ENCODE results near the gene ANP32A.
"Not testable (repeated sequence)": the region's sequence is repeated elsewhere in the genome, so short reads cannot be mapped to it uniquely, and the experiment has no call there.

The ANP32A gene

GRCh38 chr15:68820295-68821189 lies at the start of gene ANP32A:
Gene ANP32A (minus strand): TSS chr15:68820895. CDS start chr15:68820751, 144 bp downstream.
- DNase-seq = peak; percentile 100

- DNase-seq = no peak
These were observed 47.6 kb upstream of the ANP32A start for GRCh38 chr15:68868296-68868695.

- no peak for DNase-seq
These were observed 41.7 kb upstream of the ANP32A start for GRCh38 chr15:68862415-68862814.

DNA sequence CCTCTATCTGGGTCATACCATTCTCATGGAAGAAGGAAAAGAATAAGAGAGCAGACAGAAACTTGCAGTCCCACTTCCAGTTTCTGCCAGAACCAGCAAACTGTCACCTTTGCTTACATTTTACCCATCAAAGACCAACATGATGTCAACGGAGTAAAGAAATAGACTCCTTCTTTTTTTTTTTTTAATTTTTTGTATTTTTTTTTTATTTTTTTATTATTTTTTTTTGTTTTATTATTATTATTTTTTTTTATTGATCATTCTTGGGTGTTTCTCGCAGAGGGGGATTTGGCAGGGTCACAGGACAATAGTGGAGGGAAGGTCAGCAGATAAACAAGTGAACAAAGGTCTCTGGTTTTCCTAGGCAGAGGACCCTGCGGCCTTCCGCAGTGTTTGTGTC lies 38.0 kb upstream of the ANP32A start:
- DNase-seq = not testable (repeated sequence)

DNA sequence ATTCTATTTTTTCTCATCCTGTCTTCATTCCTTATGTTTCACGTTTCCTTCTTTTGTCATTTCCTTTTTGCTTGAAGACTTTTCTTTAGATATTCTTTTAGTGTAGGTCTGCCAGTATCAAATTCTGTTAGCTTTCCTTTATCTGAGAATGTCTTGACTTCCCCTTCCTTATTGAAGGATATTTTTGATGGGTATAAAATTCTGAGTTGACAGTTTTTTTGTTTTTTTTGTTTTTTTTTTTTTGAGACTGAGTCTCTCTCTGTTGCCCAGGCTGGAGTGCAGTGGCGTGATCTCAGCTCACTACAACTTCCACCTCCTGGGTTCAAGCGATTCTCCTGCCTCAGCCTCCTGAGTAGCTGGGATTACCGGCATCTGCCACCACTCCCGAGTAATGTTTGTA lies 36.7 kb upstream of the ANP32A start:
- DNase-seq = not testable (repeated sequence)

GRCh38 chr15:68852461-68852860 lies 31.8 kb upstream of the ANP32A start:
- DNase-seq = no peak

- no peak for DNase-seq
These were observed 31.3 kb upstream of the ANP32A start for GRCh38 chr15:68851971-68852370.

DNA sequence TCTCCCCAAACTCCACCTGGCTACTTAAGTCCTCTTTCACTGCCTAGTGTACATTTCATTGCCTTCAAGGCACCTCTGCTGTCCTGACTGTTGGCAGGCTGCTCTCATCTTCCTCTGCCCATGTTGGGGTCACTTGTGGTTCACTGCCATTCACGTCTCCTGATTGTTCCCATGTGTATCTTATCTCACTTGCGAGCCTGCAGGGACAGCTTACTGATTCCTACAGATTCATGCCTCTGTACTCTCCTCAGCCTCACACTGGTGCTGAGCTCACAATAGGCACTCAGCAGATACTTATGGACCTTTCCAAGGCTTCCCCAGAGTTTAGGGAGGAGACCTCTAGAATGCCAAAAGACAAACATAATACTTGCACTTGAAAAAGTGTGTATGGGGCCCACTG lies 28.8 kb upstream of the ANP32A start:
- DNase-seq = no peak

GRCh38 chr15:68846851-68847439 lies 26.2 kb upstream of the ANP32A start:
- DNase-seq = no peak

GRCh38 chr15:68844856-68845550 lies 24.3 kb upstream of the ANP32A start:
- no peak for DNase-seq

DNA sequence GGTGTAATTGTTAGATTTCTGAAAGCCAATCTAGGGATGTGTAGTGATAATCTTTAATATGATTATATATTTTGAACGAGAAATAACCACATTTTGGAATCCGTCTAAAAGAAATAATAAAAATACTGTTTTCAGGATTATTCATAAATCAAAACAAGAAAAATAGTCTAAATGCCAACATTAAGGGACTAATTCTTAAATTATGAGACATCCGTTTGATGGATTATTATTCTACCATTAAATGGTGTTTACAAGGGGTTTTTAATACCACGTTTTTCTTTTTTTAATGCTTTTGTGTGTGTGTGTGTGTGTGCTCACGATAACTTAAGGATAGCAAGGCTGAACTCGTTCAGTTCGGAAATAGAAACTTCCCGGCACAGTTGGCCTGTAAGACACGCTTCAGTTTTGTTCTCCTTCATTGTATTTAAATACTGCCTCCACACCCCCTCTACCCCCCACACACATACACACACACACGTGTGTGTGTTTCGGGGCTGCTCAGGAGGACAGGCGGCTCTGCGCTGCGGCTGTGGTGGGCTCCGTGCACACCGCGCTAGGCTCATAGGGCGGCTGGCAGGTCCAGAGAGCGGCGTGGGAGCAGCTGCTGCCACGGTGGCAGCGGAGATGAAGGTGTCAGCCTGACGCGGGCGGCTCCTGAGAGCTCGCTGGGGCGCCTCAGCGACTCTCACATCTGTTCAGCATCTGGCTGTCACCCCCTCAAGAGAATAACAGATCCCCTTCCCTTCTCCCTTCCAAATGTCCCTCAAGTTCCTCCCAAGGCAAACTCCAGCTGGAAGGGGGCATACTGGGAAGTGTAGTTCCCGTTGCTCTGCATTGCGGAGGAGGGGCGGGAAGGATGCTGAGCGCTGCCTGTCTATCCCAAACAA lies 23.0 kb upstream of the ANP32A start:
- peak; percentile 68 for DNase-seq

GRCh38 chr15:68842958-68843357 lies 22.3 kb upstream of the ANP32A start:
- DNase-seq = no peak

DNA sequence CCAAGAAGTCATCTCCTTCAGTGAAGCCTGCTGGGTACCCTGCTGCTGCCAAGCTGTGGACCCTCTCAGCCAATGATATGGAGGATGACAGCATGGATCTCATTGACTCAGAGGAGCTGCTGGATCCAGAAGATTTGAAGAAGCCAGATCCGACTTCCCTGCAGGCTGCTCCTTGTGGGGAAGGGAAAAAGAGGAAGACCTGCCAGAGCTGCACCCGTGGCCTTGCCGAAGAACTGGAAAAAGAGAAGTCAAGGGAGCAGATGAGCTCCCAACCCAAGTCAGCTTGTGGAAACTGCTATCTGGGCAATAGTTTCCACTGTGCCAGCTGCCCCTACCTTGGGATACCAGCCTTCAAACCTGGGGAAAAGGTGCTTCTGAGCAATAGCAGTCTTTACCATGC lies 13.7 kb upstream of the ANP32A start:
- DNase-seq = no peak

DNA sequence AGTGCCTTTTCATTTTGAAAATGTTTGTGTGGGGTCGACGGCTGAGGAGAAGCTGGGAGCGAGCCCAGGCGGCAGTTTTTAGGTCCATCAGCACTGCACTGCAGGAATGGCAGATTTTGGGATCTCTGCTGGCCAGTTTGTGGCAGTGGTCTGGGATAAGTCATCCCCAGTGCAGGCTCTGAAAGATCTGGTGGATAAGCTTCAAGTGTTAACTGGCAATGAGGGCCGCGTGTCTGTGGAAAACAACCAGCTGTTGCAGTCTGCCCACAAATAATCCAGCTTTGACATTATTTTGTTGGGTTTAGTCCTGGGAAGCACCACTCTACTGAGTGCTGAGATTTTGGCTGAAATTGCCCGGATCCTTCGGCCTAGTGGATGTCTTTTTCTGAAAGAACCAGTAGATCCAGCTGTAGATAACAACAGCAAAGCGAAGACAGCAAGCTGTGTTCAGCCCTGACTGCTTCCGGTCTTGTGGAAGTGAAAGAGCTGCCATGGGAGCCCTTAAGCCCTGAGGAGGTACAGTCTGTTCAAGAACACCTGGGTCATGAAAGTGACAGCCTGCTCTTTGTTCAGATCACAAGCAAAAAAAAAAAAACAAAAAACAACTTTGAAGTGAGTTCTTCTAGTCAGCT lies 13.1 kb upstream of the ANP32A start:
- DNase-seq = no peak

DNA sequence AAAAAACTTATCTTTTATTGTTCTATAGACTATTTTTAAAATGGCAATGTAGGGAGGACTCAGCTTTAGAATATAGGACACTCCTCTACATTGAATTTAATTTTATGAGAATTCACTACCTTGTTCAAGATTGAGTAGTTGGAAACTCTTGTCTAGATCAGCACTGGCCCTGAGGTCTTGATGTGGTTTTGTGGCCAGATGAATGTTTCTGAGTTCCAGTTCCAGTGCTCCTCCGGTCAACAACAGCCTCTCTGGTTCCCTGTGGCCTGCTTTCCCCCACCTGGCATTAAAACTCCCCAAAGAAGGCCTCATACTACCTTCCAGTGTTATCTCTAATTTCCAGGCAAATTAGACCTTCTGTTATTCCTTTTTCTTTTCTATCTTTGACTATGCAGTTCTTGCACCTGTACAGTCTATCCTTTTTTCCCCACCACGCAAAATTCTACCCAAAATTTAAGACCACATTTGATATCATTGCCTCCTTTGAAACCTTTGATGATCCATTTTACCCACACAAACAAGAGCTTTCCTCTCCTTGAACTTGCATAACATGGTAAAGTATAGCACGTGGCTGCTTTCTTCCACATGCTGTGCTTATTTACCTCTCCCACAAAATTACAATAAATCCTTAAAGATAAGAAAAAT lies 9.6 kb upstream of the ANP32A start:
- no peak for DNase-seq

GRCh38 chr15:68829068-68829467 lies 8.4 kb upstream of the ANP32A start:
- no peak for DNase-seq

GRCh38 chr15:68823561-68823960 lies 2.9 kb upstream of the ANP32A start:
- DNase-seq = no peak

- DNase-seq = no peak
These were observed 2.1 kb upstream of the ANP32A start for GRCh38 chr15:68822818-68823217.

DNA sequence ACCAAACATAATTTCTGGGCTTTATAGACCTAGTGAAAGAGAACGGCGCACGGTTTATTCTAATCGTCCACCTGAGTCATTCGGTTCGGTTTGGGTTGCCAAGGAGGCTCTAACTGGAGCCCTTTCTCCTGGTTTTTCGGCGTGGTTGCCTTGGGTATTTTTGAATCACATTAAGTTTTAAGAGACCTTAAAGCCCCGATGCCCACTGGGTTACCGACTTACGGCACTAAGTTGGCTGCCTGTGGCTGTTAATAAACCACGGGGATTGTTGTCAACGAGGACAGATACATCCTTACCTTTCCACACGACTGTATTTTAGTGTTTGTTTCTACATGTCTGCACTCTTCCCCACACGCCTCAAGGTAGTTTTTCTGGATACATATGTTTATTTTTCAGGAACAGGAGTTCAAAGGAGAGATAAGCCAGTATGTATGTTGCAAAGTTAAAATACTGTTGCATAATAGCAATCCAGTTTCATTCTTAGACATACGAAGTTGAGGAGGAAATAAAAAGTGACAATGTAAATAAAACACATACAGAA lies 1.2 kb upstream of the ANP32A start:
- DNase-seq = no peak

- no peak for DNase-seq
These were observed 620 bp upstream of the ANP32A start for GRCh38 chr15:68821190-68821840.
